HCT116 (cell line): ENCODE data around the gene ETS1. TPM values are rescaled to one million over a fixed set of nuclear protein-coding genes. Genes with fewer than 3 reads are reported as not detected.

Source experiments
- ATAC-seq: fragments of 200-7000 bp; cut with Tn5 transposase; 2 replicates; pipeline ENCODE4 v1.9.1; 2020; ENCODE audit warnings: mild to moderate bottlenecking, moderate library complexity
- BruUV-seq: library from RNA; stranded (reverse); fragments of 400-500 nt; replicated peaks from 2 replicates; lab custom pipeline; 2021; lab: Mats Ljungman, UMichigan
- CTCF ChIA-PET: fragments of 300-600 bp; sonication (Branson Sonifier 250); formaldehyde crosslinking; loops from one replicate; lab custom pipeline; 2021; ENCODE audit warnings: antibody characterized with exemption; lab: Charles Lee
- POLR2A ChIA-PET: fragments of 300-600, 350-600 bp; sonication (Branson Sonifier 250); formaldehyde crosslinking; loops from one replicate; lab custom pipeline; 2021; ENCODE audit warnings: antibody characterized with exemption; lab: Charles Lee
- RAD21 ChIA-PET, 2 experiments: fragments of 300-600 bp; sonication (Branson Sonifier 250); formaldehyde crosslinking; loops; one replicate each; lab custom pipeline; 2023; ENCODE audit warnings: low total read pairs in 2 of 2; ENCODE audit not compliant: uncharacterized antibody in 2 of 2, unreplicated experiment in 2 of 2, low non-redundant PET in 1 of 2; lab: Charles Lee
- DNase-seq: peaks from one replicate; pipeline ENCODE4 v3.0.0-alpha.2; 2010; ENCODE audit warnings: low read depth, low spot score
- H2AFZ ChIP-seq: fragments of 200-600 bp; shearing (Covaris generic), sonication (generic); 2 replicates; pipeline ENCODE4 v1.6.1; 2017; ENCODE audit warnings: low read depth, mixed run types, mixed read lengths, antibody characterized with exemption, low read length; ENCODE audit not compliant: poor library complexity, severe bottlenecking
- H3K27ac ChIP-seq: 2 replicates; pipeline ENCODE4 v1.5.1; 2012; ENCODE audit warnings: low read depth, low read length
- H3K27me3 ChIP-seq: fragments of 200-600 bp; sonication (generic); 2 replicates; pipeline ENCODE4 v1.6.1; 2016; ENCODE audit warnings: mixed run types, low read length, mixed read lengths; ENCODE audit not compliant: insufficient read depth
- H3K36me3 ChIP-seq, 2 experiments: fragments of 200-500 bp in 1 of 2; fragments of 200-600 bp in 1 of 2; sonication (Bioruptor generic) in 1 of 2; sonication (generic) in 1 of 2; 2 replicates each; pipeline versions ENCODE4 v1.5.1 to v1.6.1; 2014 to 2016; ENCODE audit warnings: low read length in 2 of 2, inconsistent platforms in 1 of 2, mixed read lengths in 1 of 2, mixed run types in 1 of 2; ENCODE audit not compliant: insufficient read depth in 2 of 2, control insufficient read depth in 1 of 2
- H3K4me1 ChIP-seq, 2 experiments: fragments of 200-600 bp in 1 of 2; sonication (generic) in 1 of 2; 2 replicates each; pipeline versions ENCODE4 v1.5.1 to v1.6.1; 2012 to 2017; ENCODE audit warnings: low read length in 2 of 2, inconsistent platforms in 1 of 2, mild to moderate bottlenecking in 1 of 2, mixed read lengths in 1 of 2, mixed run types in 1 of 2, moderate library complexity in 1 of 2; ENCODE audit not compliant: insufficient read depth in 2 of 2, control insufficient read depth in 1 of 2
- H3K4me2 ChIP-seq: fragments of 200-600 bp; sonication (generic); 2 replicates; pipeline ENCODE4 v1.6.1; 2017; ENCODE audit warnings: mixed run types, low read length, mixed read lengths
- H3K4me3 ChIP-seq, 2 experiments: fragments of 200-600 bp in 1 of 2; sonication (generic) in 1 of 2; replicated peaks in 1 of 2; 2 replicates each; pipeline ENCODE4 v1.5.1; 2011 to 2016; ENCODE audit warnings: low read length in 2 of 2, control low read depth in 1 of 2, low read depth in 1 of 2, mild to moderate bottlenecking in 1 of 2, mixed read lengths in 1 of 2, mixed run types in 1 of 2
- H3K79me2 ChIP-seq: fragments of 200-600 bp; sonication (generic); 2 replicates; pipeline ENCODE4 v1.6.1; 2017; ENCODE audit warnings: mild to moderate bottlenecking, mixed run types, low read length, moderate library complexity, mixed read lengths; ENCODE audit not compliant: insufficient read depth
- H3K9ac ChIP-seq: fragments of 200-600 bp; sonication (generic); 2 replicates; pipeline ENCODE4 v1.6.1; 2016; ENCODE audit warnings: low read length, mixed read lengths
- H3K9me2 ChIP-seq: fragments of 200-600 bp; sonication (generic), shearing (Covaris generic); 2 replicates; pipeline ENCODE4 v1.6.1; 2017; ENCODE audit warnings: mixed run types, mild to moderate bottlenecking, moderate library complexity; ENCODE audit not compliant: insufficient read depth
- H3K9me3 ChIP-seq, 2 experiments: fragments of 200-500 bp in 1 of 2; fragments of 200-600 bp in 1 of 2; sonication (Bioruptor generic) in 1 of 2; sonication (generic) in 1 of 2; 2 replicates each; pipeline ENCODE4 v1.6.1; 2014 to 2017; ENCODE audit warnings: low read length in 2 of 2, mixed read lengths in 2 of 2, inconsistent platforms in 1 of 2, low read depth in 1 of 2, mild to moderate bottlenecking in 1 of 2, mixed run types in 1 of 2, moderate library complexity in 1 of 2; ENCODE audit not compliant: control insufficient read depth in 1 of 2, insufficient read depth in 1 of 2
- H4K20me1 ChIP-seq: fragments of 200-600 bp; sonication (generic), shearing (Covaris generic); 2 replicates; pipeline ENCODE4 v1.6.1; 2017; ENCODE audit warnings: mixed run types, mild to moderate bottlenecking, moderate library complexity; ENCODE audit not compliant: insufficient read depth
- ATF3 ChIP-seq: IDR thresholded peaks from 2 replicates; pipeline ENCODE4 v1.6.1; 2012
- CBX3 ChIP-seq: IDR thresholded peaks from 2 replicates; pipeline ENCODE4 v1.6.1; 2012; ENCODE audit warnings: low read depth
- EZH2phosphoT487 ChIP-seq: fragments of 200-600 bp; IDR thresholded peaks from 2 replicates; pipeline ENCODE4 v1.6.1; 2018; ENCODE audit warnings: antibody characterized with exemption, borderline replicate concordance
- FOSL1 ChIP-seq: IDR thresholded peaks from 2 replicates; pipeline ENCODE4 v1.6.1; 2012; ENCODE audit warnings: low read depth
- JUND ChIP-seq: IDR thresholded peaks from 2 replicates; pipeline ENCODE4 v1.6.1; 2012
- MAX ChIP-seq: IDR thresholded peaks from 2 replicates; pipeline ENCODE4 v1.6.1; 2012
- POLR2A ChIP-seq: IDR thresholded peaks from 2 replicates; pipeline ENCODE4 v1.7.0; 2011; ENCODE audit warnings: borderline replicate concordance; ENCODE audit not compliant: insufficient read depth, insufficient read length; ENCODE audit errors: extremely low read depth
- POLR2AphosphoS5 ChIP-seq: IDR thresholded peaks from 2 replicates; pipeline ENCODE4 v1.6.1; 2011; ENCODE audit warnings: mild to moderate bottlenecking, low read depth, low read length, moderate library complexity
- RAD21 ChIP-seq: IDR thresholded peaks from 2 replicates; pipeline ENCODE4 v1.6.1; 2012; ENCODE audit warnings: low read depth, mild to moderate bottlenecking
- SIN3A ChIP-seq: IDR thresholded peaks from 2 replicates; pipeline ENCODE4 v1.6.1; 2012; ENCODE audit warnings: low read depth
- SP1 ChIP-seq: IDR thresholded peaks from 2 replicates; pipeline ENCODE4 v1.6.1; 2012; ENCODE audit warnings: low read depth
- TCF7L2 ChIP-seq: IDR thresholded peaks from 2 replicates; pipeline ENCODE4 v1.7.0; 2011; ENCODE audit warnings: borderline replicate concordance, inconsistent platforms; ENCODE audit not compliant: insufficient read depth, insufficient read length; ENCODE audit errors: extremely low read depth
- YY1 ChIP-seq: IDR thresholded peaks from 2 replicates; pipeline ENCODE4 v1.6.1; 2011; ENCODE audit warnings: low read length, low read depth, moderate library complexity, mild to moderate bottlenecking; ENCODE audit not compliant: insufficient replicate concordance; ENCODE audit errors: extremely low read depth
- ZBTB33 ChIP-seq: IDR thresholded peaks from 2 replicates; pipeline ENCODE4 v1.6.1; 2011; ENCODE audit warnings: mild to moderate bottlenecking, low read length, moderate library complexity; ENCODE audit not compliant: insufficient replicate concordance; ENCODE audit errors: extremely low read depth
- ZFX ChIP-seq: fragments of 450-650 bp; IDR thresholded peaks from 2 replicates; pipeline ENCODE4 v1.6.1; 2017
- ZNF274 ChIP-seq: fragments of 200-500 bp; sonication (Bioruptor generic); IDR thresholded peaks from 2 replicates; pipeline ENCODE4 v1.6.1; 2014; ENCODE audit warnings: mild to moderate bottlenecking, low read depth, low read length, inconsistent platforms
- intact Hi-C: fragments of 100-400 bp; cut with micrococcal nuclease; formaldehyde crosslinking; loops from 2 replicates; pipeline ENCODE4 v1.10.0; 2022
- total RNA-seq: library from RNA; stranded (reverse); gene quantifications from one replicate; pipeline ENCODE4 v1.2.1, GENCODE V29; 2021; ENCODE audit not compliant: unreplicated experiment
- TF ChIP-seq, protein P1 (sequence below), 3 experiments: fragments of 200-600 bp in 1 of 3; sonication (generic) in 1 of 3; IDR thresholded peaks in 2 of 3; conservative IDR thresholded peaks in 1 of 3; 2 replicates each; pipeline ENCODE4 v1.5.1; 2012 to 2017; ENCODE audit warnings: low read depth in 2 of 3, low read length in 2 of 3, antibody characterized with exemption in 1 of 3, borderline replicate concordance in 1 of 3, control low read depth in 1 of 3, mild to moderate bottlenecking in 1 of 3, mixed read lengths in 1 of 3, mixed run types in 1 of 3, moderate library complexity in 1 of 3; ENCODE audit not compliant: insufficient read depth in 1 of 3
- TF ChIP-seq, protein P2 (sequence below): IDR thresholded peaks from 2 replicates; pipeline ENCODE4 v1.6.1; 2012; ENCODE audit warnings: low read depth

ETS1 gene
- total RNA-seq, 1 experiment from 2014 or later: 9.2 TPM

GRCh38 chr11:128574576-128575011, 12.8 kb downstream of the ETS1 start:
- no peak for ATAC-seq
- no peak overlapping the region for H3K27ac ChIP-seq

More at GRCh38 chr11:128574576-128575011, 12.8 kb downstream of the ETS1 start:
- POLR2A ChIA-PET: no interaction called here
- Histone ChIP-seq H3K36me3 (no peaks in the 10 kb centered on the region), H3K9me2 (no peaks in the 10 kb centered on the region)
- TF ChIP-seq JUND (no peak), FOSL1 (no peak), SIN3A (no peak), POLR2AphosphoS5 (no peak), MAX (no peak), ZFX (no peak), CBX3 (no peak), YY1 (no peak), ZBTB33 (no peak), ATF3 (no peak), TCF7L2 (no peak), SP1 (no peak), RAD21 (no peak), ZNF274 (no peak), EZH2phosphoT487 (no peak), POLR2A (no peak)
- TF ChIP-seq, protein P1, sequence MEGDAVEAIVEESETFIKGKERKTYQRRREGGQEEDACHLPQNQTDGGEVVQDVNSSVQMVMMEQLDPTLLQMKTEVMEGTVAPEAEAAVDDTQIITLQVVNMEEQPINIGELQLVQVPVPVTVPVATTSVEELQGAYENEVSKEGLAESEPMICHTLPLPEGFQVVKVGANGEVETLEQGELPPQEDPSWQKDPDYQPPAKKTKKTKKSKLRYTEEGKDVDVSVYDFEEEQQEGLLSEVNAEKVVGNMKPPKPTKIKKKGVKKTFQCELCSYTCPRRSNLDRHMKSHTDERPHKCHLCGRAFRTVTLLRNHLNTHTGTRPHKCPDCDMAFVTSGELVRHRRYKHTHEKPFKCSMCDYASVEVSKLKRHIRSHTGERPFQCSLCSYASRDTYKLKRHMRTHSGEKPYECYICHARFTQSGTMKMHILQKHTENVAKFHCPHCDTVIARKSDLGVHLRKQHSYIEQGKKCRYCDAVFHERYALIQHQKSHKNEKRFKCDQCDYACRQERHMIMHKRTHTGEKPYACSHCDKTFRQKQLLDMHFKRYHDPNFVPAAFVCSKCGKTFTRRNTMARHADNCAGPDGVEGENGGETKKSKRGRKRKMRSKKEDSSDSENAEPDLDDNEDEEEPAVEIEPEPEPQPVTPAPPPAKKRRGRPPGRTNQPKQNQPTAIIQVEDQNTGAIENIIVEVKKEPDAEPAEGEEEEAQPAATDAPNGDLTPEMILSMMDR (IDR thresholded peaks at IDR 0.05 in 2 of 3, conservative IDR thresholded peaks at IDR 0.05 in 1 of 3; ENCODE audit: borderline replicate concordance in 1 of 3, insufficient read depth in 1 of 3, low read depth in 2 of 3, low read length in 2 of 3): no peak
- TF ChIP-seq, protein P2, sequence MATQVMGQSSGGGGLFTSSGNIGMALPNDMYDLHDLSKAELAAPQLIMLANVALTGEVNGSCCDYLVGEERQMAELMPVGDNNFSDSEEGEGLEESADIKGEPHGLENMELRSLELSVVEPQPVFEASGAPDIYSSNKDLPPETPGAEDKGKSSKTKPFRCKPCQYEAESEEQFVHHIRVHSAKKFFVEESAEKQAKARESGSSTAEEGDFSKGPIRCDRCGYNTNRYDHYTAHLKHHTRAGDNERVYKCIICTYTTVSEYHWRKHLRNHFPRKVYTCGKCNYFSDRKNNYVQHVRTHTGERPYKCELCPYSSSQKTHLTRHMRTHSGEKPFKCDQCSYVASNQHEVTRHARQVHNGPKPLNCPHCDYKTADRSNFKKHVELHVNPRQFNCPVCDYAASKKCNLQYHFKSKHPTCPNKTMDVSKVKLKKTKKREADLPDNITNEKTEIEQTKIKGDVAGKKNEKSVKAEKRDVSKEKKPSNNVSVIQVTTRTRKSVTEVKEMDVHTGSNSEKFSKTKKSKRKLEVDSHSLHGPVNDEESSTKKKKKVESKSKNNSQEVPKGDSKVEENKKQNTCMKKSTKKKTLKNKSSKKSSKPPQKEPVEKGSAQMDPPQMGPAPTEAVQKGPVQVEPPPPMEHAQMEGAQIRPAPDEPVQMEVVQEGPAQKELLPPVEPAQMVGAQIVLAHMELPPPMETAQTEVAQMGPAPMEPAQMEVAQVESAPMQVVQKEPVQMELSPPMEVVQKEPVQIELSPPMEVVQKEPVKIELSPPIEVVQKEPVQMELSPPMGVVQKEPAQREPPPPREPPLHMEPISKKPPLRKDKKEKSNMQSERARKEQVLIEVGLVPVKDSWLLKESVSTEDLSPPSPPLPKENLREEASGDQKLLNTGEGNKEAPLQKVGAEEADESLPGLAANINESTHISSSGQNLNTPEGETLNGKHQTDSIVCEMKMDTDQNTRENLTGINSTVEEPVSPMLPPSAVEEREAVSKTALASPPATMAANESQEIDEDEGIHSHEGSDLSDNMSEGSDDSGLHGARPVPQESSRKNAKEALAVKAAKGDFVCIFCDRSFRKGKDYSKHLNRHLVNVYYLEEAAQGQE: no peak
- TF ChIP-seq, all 23 proteins: peak for 0
- H3K4me3 ChIP-seq: no peak overlapping the region
- no peaks in the 10 kb centered on the region for H3K4me1 ChIP-seq
- H3K79me2 ChIP-seq: no peaks in the 10 kb centered on the region
- no TSS peak for BruUV-seq
- no peaks in the 10 kb centered on the region for H4K20me1 ChIP-seq
- intact Hi-C loops: no loop called here
- H3K9me3 ChIP-seq: no peaks in the 10 kb centered on the region
- H3K9ac ChIP-seq: no peak overlapping the region
- H3K4me2 ChIP-seq: no peak overlapping the region
- RAD21 ChIA-PET: no interaction called here
- no peak overlapping the region for H2AFZ ChIP-seq
- CTCF ChIA-PET: no interaction called here
- no peak for DNase-seq
- H3K27me3 ChIP-seq: peaks cover 56% of the 10 kb centered on the region
